ENCODE measurements around the gene GRIP1.

- TF ChIP-seq TAF1 (IDR thresholded peaks at IDR 0.05; ENCODE audit: low read depth, low read length) (no peak), POLR2A (IDR thresholded peaks at IDR 0.05; ENCODE audit: low read depth, low read length) (no peak), POU2F2 (IDR thresholded peaks at IDR 0.05; ENCODE audit: low read depth, low read length) (no peak)
These were observed 28.3 kb upstream of the GRIP1 start for GRCh38 chr12:66707002-66707697.

Measured in GM12891 (cell line).